Erythroblast (primary cell): ENCODE results near the gene HAPSTR1.

Experiments used
- GATA1 ChIP-seq: IDR thresholded peaks from 2 replicates; pipeline ENCODE4 v1.6.1; 2011; ENCODE audit warnings: low read depth, mild to moderate bottlenecking, control low read depth, low read length, moderate library complexity
- POLR2A ChIP-seq: IDR thresholded peaks from 2 replicates; pipeline ENCODE4 v1.6.1; 2011; ENCODE audit warnings: mild to moderate bottlenecking, low read length

- TF ChIP-seq POLR2A = no peak
- no peak for TF ChIP-seq GATA1
Measured at GRCh38 chr16:9088848-9089247, 2.6 kb upstream of the HAPSTR1 start.
